Spleen (tissue), 11 donors: ENCODE data around the gene ADGRL3. TPM values are rescaled to one million over a fixed set of nuclear protein-coding genes. Genes with fewer than 3 reads are reported as not detected.

Experiments
- DNase-seq: peaks from one replicate; pipeline ENCODE4 v3.0.0-alpha.2; 2020
- H3K27ac ChIP-seq, 8 donors: fragments of 200-600 bp; sonication (generic) in 7 of 8; 1 replicate in 4 of 8; 2 replicates in 4 of 8; pipeline versions ENCODE4 v1.5.0 to v1.8.0; 2016 to 2021; ENCODE audit warnings: inconsistent platforms in 4 of 8, mild to moderate bottlenecking in 4 of 8, moderate library complexity in 1 of 8
- H3K27me3 ChIP-seq, 7 donors: fragments of 200-600 bp; sonication (generic) in 6 of 7; replicated peaks in 1 of 7; 1 replicate in 4 of 7; 2 replicates in 3 of 7; pipeline versions ENCODE4 v1.5.0 to v1.8.0; 2016 to 2021; ENCODE audit warnings: inconsistent platforms in 3 of 7, mild to moderate bottlenecking in 1 of 7
- H3K36me3 ChIP-seq, 6 donors: fragments of 200-600 bp; sonication (generic) in 5 of 6; 1 replicate in 4 of 6; 2 replicates in 2 of 6; pipeline versions ENCODE4 v1.5.0 to v1.8.0; 2016 to 2021; ENCODE audit warnings: inconsistent platforms in 2 of 6
- H3K4me1 ChIP-seq, 6 donors: fragments of 200-600 bp; sonication (generic) in 5 of 6; 1 replicate in 3 of 6; 2 replicates in 3 of 6; pipeline versions ENCODE4 v1.5.0 to v1.8.0; 2016 to 2021; ENCODE audit warnings: inconsistent platforms in 3 of 6
- H3K4me3 ChIP-seq, 8 donors: fragments of 200-600 bp; sonication (generic) in 7 of 8; 1 replicate in 4 of 8; 2 replicates in 4 of 8; pipeline versions ENCODE4 v1.5.0 to v1.8.0; 2016 to 2021; ENCODE audit warnings: inconsistent platforms in 4 of 8, mild to moderate bottlenecking in 4 of 8, moderate library complexity in 2 of 8
- H3K9me3 ChIP-seq, 8 donors: fragments of 200-600 bp; sonication (generic) in 7 of 8; 1 replicate in 4 of 8; 2 replicates in 4 of 8; pipeline versions ENCODE4 v1.5.0 to v1.8.0; 2016 to 2021; ENCODE audit warnings: inconsistent platforms in 4 of 8
- POLR2A ChIP-seq, 3 donors: fragments of 450-650 bp; IDR thresholded peaks; one replicate each; pipeline ENCODE4 v1.5.1; 2017; ENCODE audit warnings: antibody characterized with exemption in 3 of 3, mild to moderate bottlenecking in 1 of 3
- POLR2AphosphoS5 ChIP-seq, 3 donors: sonication (generic); formaldehyde crosslinking; IDR thresholded peaks; one replicate each; pipeline ENCODE4 v1.5.1; 2017; ENCODE audit warnings: antibody characterized with exemption in 3 of 3
- WGBS, 5 donors: extraction: QIAGEN DNeasy Blood & Tissue Kit in 3 of 5; methylation state at CpG; one replicate each; pipeline versions ENCODE4 v1.1.5 to v1.1.7; 2013 to 2018; 5-methylcytosine and 5-hydroxymethylcytosine counted together
- intact Hi-C: fragments of 100-400 bp; cut with DNase I; formaldehyde crosslinking; loops from one replicate; pipeline ENCODE4 v1.15.0; 2023; ENCODE audit warnings: low total_unique reads
- polyA plus RNA-seq, 3 donors: library from polyadenylated mRNA; stranded (reverse); fragments of 200-250 nt; gene quantifications; one replicate each; pipeline ENCODE4 v1.2.1, GENCODE V29; 2013
- total RNA-seq, 7 donors: library from RNA; depleted of rRNA in 3 of 7; stranded (reverse); fragments of >200 nt in 3 of 7; fragmentation: NEBNext Ultra II Directional in 4 of 7; extraction: Animal tissue kit (Norgen Biotek cat#: 25700) in 4 of 7; gene quantifications; one replicate each; pipeline versions ENCODE4 v1.1.0 to v1.2.1, GENCODE V29; 2016 to 2021
- TF ChIP-seq, protein P1 (sequence below), 11 experiments: fragments of 200-600 bp in 7 of 11; fragments of 450-650 bp in 4 of 11; sonication (generic) in 4 of 11; IDR thresholded peaks in 8 of 11; conservative IDR thresholded peaks in 3 of 11; 1 replicate in 7 of 11; 2 replicates in 4 of 11; pipeline versions ENCODE4 v1.4.0 to v1.8.0; 2016 to 2021; ENCODE audit warnings: antibody characterized with exemption in 11 of 11, inconsistent platforms in 4 of 11, mild to moderate bottlenecking in 1 of 11
- donor health status: healthy with polysubstance abuse.
- donor health status: DM: no; HTN: no; CAD: no; lungs with moderate emphysema.
- donor health status: DM: no; HTN: no; CAD: no.
- donor health status: Bipolar disorder and iron deficiency.
- donor health status: healthy.
- donor health status: DM: no; HTN: no; CAD: no.
- donor health status: DM: yes; HTN: yes; CAD: no.

The ADGRL3 gene
- total and polyA plus RNA-seq, 10 donors = 0.09 to 0.92 (median 0.46) TPM; not detected in 1

DNA sequence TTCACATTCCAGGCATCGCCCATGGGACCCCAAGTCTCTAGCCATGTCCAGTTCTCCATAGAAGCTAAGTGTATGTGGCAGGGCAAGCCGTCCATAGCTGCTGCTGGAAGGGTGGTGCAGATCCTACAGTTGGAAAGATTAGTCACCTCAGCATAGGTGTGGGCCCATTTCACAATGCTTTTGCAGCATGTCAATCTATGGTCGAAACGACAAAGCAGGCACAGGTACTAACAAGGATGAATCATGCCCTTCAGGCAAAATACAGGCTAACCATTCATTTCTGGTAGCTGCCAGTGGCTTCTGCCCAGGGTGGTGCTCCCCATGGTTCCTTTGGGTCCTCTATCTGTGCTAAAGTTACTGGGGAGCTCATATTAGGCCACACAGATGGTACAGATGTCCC is 225.2 kb downstream of the ADGRL3 start:
- intact Hi-C loops = no loop called here
- Histone ChIP-seq H3K9me3 (peaks cover 0 to 43% (median 13%) of the 10 kb centered on the region in 8 donors), H3K27ac (no peak overlapping the region), H3K36me3 (no peaks in the 10 kb centered on the region), H3K4me3 (no peak overlapping the region), H3K27me3 (no peaks in the 10 kb centered on the region), H3K4me1 (no peaks in the 10 kb centered on the region)
- WGBS, 5 donors = 84 to 87% (median 86%) methylated on average over 4 of the region's 4 CpGs
- TF ChIP-seq POLR2A (IDR thresholded peaks at IDR 0.05) (no peak), POLR2AphosphoS5 (IDR thresholded peaks at IDR 0.05) (no peak)
- TF ChIP-seq, protein P1, sequence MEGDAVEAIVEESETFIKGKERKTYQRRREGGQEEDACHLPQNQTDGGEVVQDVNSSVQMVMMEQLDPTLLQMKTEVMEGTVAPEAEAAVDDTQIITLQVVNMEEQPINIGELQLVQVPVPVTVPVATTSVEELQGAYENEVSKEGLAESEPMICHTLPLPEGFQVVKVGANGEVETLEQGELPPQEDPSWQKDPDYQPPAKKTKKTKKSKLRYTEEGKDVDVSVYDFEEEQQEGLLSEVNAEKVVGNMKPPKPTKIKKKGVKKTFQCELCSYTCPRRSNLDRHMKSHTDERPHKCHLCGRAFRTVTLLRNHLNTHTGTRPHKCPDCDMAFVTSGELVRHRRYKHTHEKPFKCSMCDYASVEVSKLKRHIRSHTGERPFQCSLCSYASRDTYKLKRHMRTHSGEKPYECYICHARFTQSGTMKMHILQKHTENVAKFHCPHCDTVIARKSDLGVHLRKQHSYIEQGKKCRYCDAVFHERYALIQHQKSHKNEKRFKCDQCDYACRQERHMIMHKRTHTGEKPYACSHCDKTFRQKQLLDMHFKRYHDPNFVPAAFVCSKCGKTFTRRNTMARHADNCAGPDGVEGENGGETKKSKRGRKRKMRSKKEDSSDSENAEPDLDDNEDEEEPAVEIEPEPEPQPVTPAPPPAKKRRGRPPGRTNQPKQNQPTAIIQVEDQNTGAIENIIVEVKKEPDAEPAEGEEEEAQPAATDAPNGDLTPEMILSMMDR (IDR thresholded peaks at IDR 0.05 in 8 of 11, conservative IDR thresholded peaks at IDR 0.05 in 3 of 11) = no peak
- DNase-seq = no peak

DNA sequence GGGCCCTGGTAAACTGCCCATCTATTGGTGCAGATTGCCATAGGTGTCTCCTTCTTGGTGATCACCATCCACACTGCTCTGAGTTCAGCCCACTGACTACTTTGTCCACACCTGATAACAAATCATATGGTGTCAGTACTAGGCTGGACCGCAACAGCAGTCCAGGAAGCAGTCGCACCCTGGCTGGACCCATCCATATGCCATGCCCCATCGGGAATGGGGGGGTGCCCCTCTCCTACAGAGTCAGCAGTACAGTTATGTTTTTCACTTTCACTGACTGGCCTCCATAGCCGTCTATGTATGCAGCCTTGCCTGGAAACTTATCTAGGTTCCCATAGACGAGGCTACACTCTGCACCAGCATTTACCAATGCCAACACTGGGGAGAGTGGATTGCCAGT is 226.1 kb downstream of the ADGRL3 start:
- no peak overlapping the region for H3K4me3 ChIP-seq
- TF ChIP-seq, protein P1 (IDR thresholded peaks at IDR 0.05 in 8 of 11, conservative IDR thresholded peaks at IDR 0.05 in 3 of 11) = no peak
- no peak for TF ChIP-seq POLR2AphosphoS5 (IDR thresholded peaks at IDR 0.05)
- no peak for TF ChIP-seq POLR2A (IDR thresholded peaks at IDR 0.05)
- H3K36me3 ChIP-seq = no peaks in the 10 kb centered on the region
- no peak for DNase-seq
- no peaks in the 10 kb centered on the region for H3K27me3 ChIP-seq
- H3K9me3 ChIP-seq = peaks cover 0 to 43% (median 11%) of the 10 kb centered on the region in 8 donors
- intact Hi-C loops = no loop called here
- no peaks in the 10 kb centered on the region for H3K4me1 ChIP-seq
- WGBS, 5 donors = 73 to 95% (median 83%) methylated on average over 5 of the region's 5 CpGs
- no peak overlapping the region for H3K27ac ChIP-seq

DNA sequence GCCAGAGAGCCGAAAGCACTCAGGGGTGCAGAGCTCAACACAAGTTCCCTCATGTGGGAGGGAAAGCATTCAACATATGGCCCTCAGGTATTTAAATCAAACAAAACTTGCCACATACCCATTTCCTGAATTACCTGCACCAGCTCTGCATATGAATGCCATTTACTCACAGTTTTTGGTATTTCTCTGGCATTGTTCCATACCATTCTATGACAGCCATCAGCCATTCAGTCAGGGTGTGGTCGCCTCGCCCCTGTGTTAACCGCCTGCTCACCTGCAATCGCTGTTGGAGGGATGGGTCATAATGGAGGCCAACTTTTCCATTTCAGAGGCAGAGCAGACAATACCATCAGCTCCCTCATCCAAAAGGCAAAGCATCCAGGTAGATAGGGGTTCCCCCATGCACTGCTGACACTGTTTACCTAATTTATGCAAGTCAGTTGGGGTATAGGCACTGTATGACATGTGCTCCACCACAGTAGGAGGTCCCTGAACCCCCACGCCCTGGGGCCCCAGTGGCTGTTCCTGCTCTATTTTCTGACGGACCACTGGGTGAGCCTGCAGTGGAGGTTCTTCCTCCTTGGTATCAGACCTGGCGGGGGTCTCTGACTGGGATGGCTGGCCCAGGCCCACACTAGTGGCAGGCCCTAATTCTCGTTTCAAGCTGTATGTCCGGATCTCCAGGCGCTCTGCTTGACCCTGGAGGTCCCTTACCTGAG is 227.1 kb downstream of the ADGRL3 start:
- no peak for DNase-seq
- no peaks in the 10 kb centered on the region for H3K36me3 ChIP-seq
- intact Hi-C loops = no loop called here
- no peaks in the 10 kb centered on the region for H3K27me3 ChIP-seq
- no peak overlapping the region for H3K27ac ChIP-seq
- TF ChIP-seq POLR2A (IDR thresholded peaks at IDR 0.05) = no peak
- TF ChIP-seq, protein P1 (IDR thresholded peaks at IDR 0.05 in 8 of 11, conservative IDR thresholded peaks at IDR 0.05 in 3 of 11) = no peak
- no peak for TF ChIP-seq POLR2AphosphoS5 (IDR thresholded peaks at IDR 0.05)
- no peak overlapping the region for H3K4me3 ChIP-seq
- no peaks in the 10 kb centered on the region for H3K4me1 ChIP-seq
- H3K9me3 ChIP-seq = peaks cover 0 to 43% (median 11%) of the 10 kb centered on the region in 8 donors
- 81 to 92% (median 86%) methylated on average over 10 to 11 of the region's 11 CpGs for WGBS, 5 donors

DNA sequence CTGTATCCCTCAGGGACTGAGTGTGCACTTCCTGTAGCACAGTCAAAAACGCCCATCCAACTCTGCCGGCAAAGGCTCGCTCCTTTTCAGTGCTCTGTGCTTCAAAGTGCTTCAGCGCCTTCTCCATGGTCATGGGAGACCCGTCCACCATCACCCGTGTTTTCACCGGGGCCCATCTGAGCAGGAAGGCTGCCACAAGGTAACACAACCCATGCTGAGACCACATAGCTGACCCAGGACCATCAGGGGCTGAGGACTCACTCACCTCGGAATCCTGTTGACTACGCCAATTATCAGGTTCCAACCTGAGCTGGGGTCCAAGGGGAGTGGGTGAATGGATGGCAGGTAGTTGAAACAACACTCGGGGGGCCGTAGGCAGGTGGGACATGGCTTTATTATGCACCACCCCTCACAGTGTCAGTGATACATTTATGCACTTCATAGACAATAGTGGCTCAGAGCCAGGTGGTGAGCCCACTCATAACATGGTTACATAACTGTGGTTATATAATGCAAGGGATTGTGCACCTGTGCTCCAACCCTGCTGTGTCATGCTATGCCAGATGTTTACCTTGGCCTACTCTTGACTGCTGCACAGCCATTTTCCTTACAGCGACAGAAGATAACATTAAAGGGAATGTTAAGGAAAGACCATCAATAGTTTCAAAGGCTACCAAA is 227.8 kb downstream of the ADGRL3 start:
- TF ChIP-seq POLR2AphosphoS5 (IDR thresholded peaks at IDR 0.05) (no peak), POLR2A (IDR thresholded peaks at IDR 0.05) (no peak)
- TF ChIP-seq, protein P1 (IDR thresholded peaks at IDR 0.05 in 8 of 11, conservative IDR thresholded peaks at IDR 0.05 in 3 of 11) = no peak
- Histone ChIP-seq H3K9me3 (peaks cover 0 to 43% (median 11%) of the 10 kb centered on the region in 8 donors), H3K4me3 (no peak overlapping the region), H3K4me1 (no peaks in the 10 kb centered on the region), H3K27ac (no peak overlapping the region), H3K27me3 (no peaks in the 10 kb centered on the region), H3K36me3 (no peaks in the 10 kb centered on the region)
- DNase-seq = no peak
- intact Hi-C loops = no loop called here
- WGBS, 5 donors = 79 to 95% (median 82%) methylated on average over 10 to 12 of the region's 12 CpGs
